ENCODE measurements around the gene SLC35F4. TPM values are rescaled to one million over a fixed set of nuclear protein-coding genes. Genes with fewer than 3 reads are reported as not detected.

The SLC35F4 gene
- total RNA-seq, 1 experiment from 2014 or later, result not detected

GRCh38 chr14:57607086-57607485, 258.8 kb downstream of the SLC35F4 start:
- Histone ChIP-seq H3K79me2 (ENCODE audit: insufficient read depth, low read length) (no peaks in the 10 kb centered on the region), H2AFZ (ENCODE audit: low read depth, low read length, poor library complexity, severe bottlenecking) (no peak overlapping the region), H3K27ac (ENCODE audit: low read depth, low read length) (no peak overlapping the region), H3K4me1 (ENCODE audit: control insufficient read depth in 1 of 2, insufficient read depth in 2 of 2, low read length in 2 of 2) (no peaks in the 10 kb centered on the region), H4K20me1 (ENCODE audit: insufficient read depth) (no peaks in the 10 kb centered on the region), H3K9me2 (ENCODE audit: insufficient read depth) (no peaks in the 10 kb centered on the region), H3K4me2 (ENCODE audit: low read length) (no peak overlapping the region), H3K9me3 (ENCODE audit: control insufficient read depth in 1 of 2, insufficient read depth in 1 of 2, low read depth in 1 of 2, low read length in 2 of 2) (no peaks in the 10 kb centered on the region), H3K4me3 (replicated peaks in 1 of 2; ENCODE audit: low read depth in 1 of 2, low read length in 2 of 2) (no peak overlapping the region), H3K27me3 (ENCODE audit: insufficient read depth, low read length) (peaks cover 78% of the 10 kb centered on the region), H3K9ac (ENCODE audit: low read length) (no peak overlapping the region), H3K36me3 (ENCODE audit: control insufficient read depth in 1 of 2, insufficient read depth in 2 of 2, low read length in 2 of 2) (no peaks in the 10 kb centered on the region)
- ChIA-PET POLR2A (no interaction called here), RAD21 (ENCODE audit: low non-redundant PET in 1 of 2, low total read pairs in 2 of 2, uncharacterized antibody in 2 of 2, unreplicated experiment in 2 of 2) (no interaction called here), CTCF (no interaction called here)
- DNase-seq (ENCODE audit: low read depth, low spot score) (no peak), ATAC-seq (no peak)
- intact Hi-C loops (cut with micrococcal nuclease), result no loop called here
- TF ChIP-seq ZBTB33 (IDR thresholded peaks at IDR 0.05; ENCODE audit: extremely low read depth, insufficient replicate concordance, low read length) (no peak), SP1 (IDR thresholded peaks at IDR 0.05; ENCODE audit: low read depth) (no peak), SIN3A (IDR thresholded peaks at IDR 0.05; ENCODE audit: low read depth) (no peak), CBX3 (IDR thresholded peaks at IDR 0.05; ENCODE audit: low read depth) (no peak), RAD21 (IDR thresholded peaks at IDR 0.05; ENCODE audit: low read depth) (no peak), EZH2 (IDR thresholded peaks at IDR 0.05) (no peak), EZH2phosphoT487 (IDR thresholded peaks at IDR 0.05; ENCODE audit: borderline replicate concordance) (no peak), CEBPB (IDR thresholded peaks at IDR 0.05; ENCODE audit: low read depth) (no peak), JUND (IDR thresholded peaks at IDR 0.05) (no peak), MAX (IDR thresholded peaks at IDR 0.05) (no peak), ZNF274 (IDR thresholded peaks at IDR 0.05; ENCODE audit: low read depth, low read length) (no peak), POLR2AphosphoS5 (IDR thresholded peaks at IDR 0.05; ENCODE audit: low read depth, low read length) (no peak), YY1 (IDR thresholded peaks at IDR 0.05; ENCODE audit: extremely low read depth, insufficient replicate concordance, low read depth, low read length) (no peak), REST (IDR thresholded peaks at IDR 0.05; ENCODE audit: low read depth) (no peak), ATF3 (IDR thresholded peaks at IDR 0.05) (no peak), SRF (IDR thresholded peaks at IDR 0.05; ENCODE audit: low read depth) (no peak), ZFX (IDR thresholded peaks at IDR 0.05) (no peak), ELF1 (IDR thresholded peaks at IDR 0.05; ENCODE audit: borderline replicate concordance, low read depth) (no peak), CTCF (IDR thresholded peaks at IDR 0.05 in 2 of 3, conservative IDR thresholded peaks at IDR 0.05 in 1 of 3; ENCODE audit: borderline replicate concordance in 1 of 3, insufficient read depth in 1 of 3, low read depth in 2 of 3, low read length in 2 of 3) (no peak)
- BruUV-seq (replicated peaks), result no TSS peak
